ENCODE measurements around the gene HPD.

Gene HPD

GRCh38 chr12:121792607-121793439 lies 65.8 kb downstream of the HPD start:
- peak overlapping the region in 19 of 21 experiments; percentile 47 to 100 (median 74) for H3K27ac ChIP-seq
- H3K4me3 ChIP-seq = peak overlapping the region; percentile 39 to 60 (median 48)

- Histone ChIP-seq H3K4me3 (peak overlapping the region; percentile 39 to 60 (median 48)), H3K27ac (peak overlapping the region in 16 of 21 experiments; percentile 59 to 100 (median 77))
Measured at GRCh38 chr12:121791671-121792551, 66.7 kb downstream of the HPD start.

- peak overlapping the region in 16 of 21 experiments; percentile 11 to 100 (median 84) for H3K27ac ChIP-seq
Measured at GRCh38 chr12:121790785-121791184, 67.9 kb downstream of the HPD start.

GRCh38 chr12:121789800-121790728 lies 68.6 kb downstream of the HPD start:
- Histone ChIP-seq H3K27ac (peak overlapping the region in 20 of 21 experiments; percentile 17 to 100 (median 82)), H3K4me3 (peak overlapping the region in 5 of 7 experiments; percentile 7 to 21 (median 17))

More at GRCh38 chr12:121790785-121791184, 67.9 kb downstream of the HPD start:
- peak overlapping the region in 1 of 7 experiments; percentile 7 for H3K4me3 ChIP-seq

Data from skin epidermis (tissue), 12 donors.